HG02571 (cell line): ENCODE results near the gene CDKN2D.
A peak's percentile ranks its signal among the peaks of the same experiment; 100 is the strongest.

Experiments
- ATAC-seq: cut with Tn5 transposase; IDR thresholded peaks from one replicate; pipeline ENCODE4 v1.9.1; 2021; ENCODE audit warnings: mild to moderate bottlenecking, moderate library complexity; ENCODE audit not compliant: unreplicated experiment

The CDKN2D gene

GRCh38 chr19:10568826-10569651, at the start of gene CDKN2D:
Gene CDKN2D (minus strand): TSS chr19:10568979. CDS start chr19:10568653, 326 bp downstream.
- peak; percentile 55 for ATAC-seq

GRCh38 chr19:10617409-10618121, 48.8 kb upstream of the CDKN2D start:
- no peak for ATAC-seq

- ATAC-seq: no peak
These were observed 46.7 kb upstream of the CDKN2D start for GRCh38 chr19:10615429-10616023.

- no peak for ATAC-seq
These were observed 43.8 kb upstream of the CDKN2D start for GRCh38 chr19:10612499-10613119.

- ATAC-seq: no peak
These were observed 43.1 kb upstream of the CDKN2D start for GRCh38 chr19:10611907-10612306.

- peak; percentile 38 for ATAC-seq
These were observed 35.7 kb upstream of the CDKN2D start for GRCh38 chr19:10604460-10604980.

- no peak for ATAC-seq
These were observed 35.2 kb upstream of the CDKN2D start for GRCh38 chr19:10603873-10604459.

- no peak for ATAC-seq
These were observed 34.5 kb upstream of the CDKN2D start for GRCh38 chr19:10603084-10603872.

GRCh38 chr19:10602330-10603083, 33.7 kb upstream of the CDKN2D start:
- no peak for ATAC-seq

- no peak for ATAC-seq
These were observed 33.2 kb upstream of the CDKN2D start for GRCh38 chr19:10601999-10602329.

- no peak for ATAC-seq
These were observed 31.4 kb upstream of the CDKN2D start for GRCh38 chr19:10600149-10600548.

- peak; percentile 50 for ATAC-seq
These were observed 25.2 kb upstream of the CDKN2D start for GRCh38 chr19:10593820-10594637.

GRCh38 chr19:10593148-10593547, 24.4 kb upstream of the CDKN2D start:
- no peak for ATAC-seq

GRCh38 chr19:10587839-10588150, 19.0 kb upstream of the CDKN2D start:
- ATAC-seq: no peak

- ATAC-seq: no peak
These were observed 18.5 kb upstream of the CDKN2D start, which contains the start of gene AP1M2 for GRCh38 chr19:10587022-10587838. Gene AP1M2 (minus strand): TSS chr19:10587312. CDS start chr19:10587231, 81 bp downstream.

GRCh38 chr19:10586396-10586795, 17.6 kb upstream of the CDKN2D start:
- no peak for ATAC-seq

GRCh38 chr19:10583036-10583776, 14.4 kb upstream of the CDKN2D start:
- ATAC-seq: no peak
